GM18505 (cell line): ENCODE data around the gene WNT7A.

Source experiments
- ATAC-seq: cut with Tn5 transposase; IDR thresholded peaks from one replicate; pipeline ENCODE4 v1.9.1; 2021; ENCODE audit not compliant: unreplicated experiment
- POLR2A ChIP-seq: IDR thresholded peaks from 4 replicates; pipeline ENCODE4 v1.6.1; 2011; ENCODE audit warnings: borderline replicate concordance; ENCODE audit not compliant: insufficient read depth, insufficient read length; ENCODE audit errors: extremely low read depth

The WNT7A gene

DNA sequence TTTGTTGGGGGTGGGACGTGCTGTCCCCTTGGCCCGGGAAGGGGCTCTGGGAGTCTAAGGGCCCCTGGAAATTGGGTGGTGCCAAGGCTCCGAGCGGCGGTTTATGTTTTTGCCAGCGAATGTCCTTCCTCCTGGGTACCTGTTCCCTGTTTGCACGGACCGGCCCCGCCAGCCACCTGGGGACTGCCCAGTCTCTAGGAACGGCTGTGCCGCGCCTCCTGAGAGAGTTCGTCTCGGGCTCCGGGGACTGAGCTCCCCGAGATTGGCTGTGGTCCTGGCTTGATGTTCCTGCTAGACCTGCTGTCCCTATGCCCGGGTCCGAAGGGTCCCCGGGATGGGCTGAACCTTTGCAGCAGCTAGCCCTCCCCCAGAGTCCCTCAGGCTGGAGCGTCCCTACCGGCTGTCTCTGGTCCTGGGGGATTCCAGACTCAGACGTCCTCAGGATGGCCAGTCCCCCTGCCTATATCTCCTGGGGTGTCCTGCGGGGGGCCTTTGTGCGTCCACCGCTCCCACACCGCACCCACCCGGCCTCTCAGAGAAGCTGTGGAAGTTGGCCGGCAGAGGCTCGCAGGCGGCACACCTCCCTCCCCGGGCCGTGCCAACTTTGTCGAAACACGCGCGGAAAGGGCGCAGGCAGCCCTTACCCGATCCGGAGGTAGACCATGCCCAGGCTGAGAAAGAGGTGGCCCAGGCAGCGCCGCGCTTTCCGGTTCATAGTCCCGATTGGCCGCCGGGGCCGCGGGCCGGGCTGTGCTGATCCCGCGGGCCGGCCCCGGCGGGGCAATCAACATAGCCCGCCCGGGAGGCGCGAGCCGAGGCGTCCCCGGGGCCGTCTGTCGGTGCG, 547 bp downstream of the WNT7A start:
- no peak for ATAC-seq
- TF ChIP-seq POLR2A, result no peak

DNA sequence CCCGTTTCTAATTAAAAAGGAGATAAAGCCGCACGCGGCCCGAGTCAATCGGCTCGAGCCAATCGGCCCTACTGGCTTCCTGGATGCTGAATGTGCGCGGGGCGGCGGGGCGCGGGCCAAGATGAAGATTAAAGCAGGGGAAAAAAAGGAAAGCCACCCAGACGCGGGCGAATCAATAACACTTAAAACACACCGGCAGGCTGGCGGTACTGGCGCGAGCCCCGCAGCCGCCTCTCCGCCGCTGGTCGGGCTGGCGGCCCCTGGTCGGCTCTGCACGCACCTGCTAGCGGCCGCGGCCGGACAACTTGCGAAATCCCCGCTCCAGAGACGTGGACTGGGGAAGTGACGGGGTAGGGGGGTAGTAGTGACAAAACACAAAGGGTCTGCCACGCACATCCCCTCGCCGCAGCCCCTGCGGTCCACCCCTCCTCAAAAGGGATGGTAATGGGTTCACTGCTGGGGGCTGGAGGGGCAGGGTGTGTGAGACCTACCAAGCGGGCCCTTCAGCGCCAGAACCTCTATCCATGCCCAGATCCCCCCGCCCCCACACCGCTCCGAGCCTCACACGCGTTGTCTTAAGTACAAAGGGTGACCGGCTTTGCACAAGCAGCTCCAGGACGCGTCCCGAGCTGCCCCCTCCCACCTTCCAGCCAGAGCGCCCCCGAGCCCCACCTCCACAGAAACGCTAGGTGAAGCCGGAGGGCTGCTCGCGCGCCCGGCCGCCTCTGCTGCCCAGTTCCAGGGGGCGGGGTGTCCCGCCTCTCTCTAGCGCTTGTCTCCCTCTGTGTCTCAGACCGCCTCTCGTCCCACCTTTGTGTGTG, 1.4 kb downstream of the WNT7A start:
- no peak for ATAC-seq
- no peak for TF ChIP-seq POLR2A

DNA sequence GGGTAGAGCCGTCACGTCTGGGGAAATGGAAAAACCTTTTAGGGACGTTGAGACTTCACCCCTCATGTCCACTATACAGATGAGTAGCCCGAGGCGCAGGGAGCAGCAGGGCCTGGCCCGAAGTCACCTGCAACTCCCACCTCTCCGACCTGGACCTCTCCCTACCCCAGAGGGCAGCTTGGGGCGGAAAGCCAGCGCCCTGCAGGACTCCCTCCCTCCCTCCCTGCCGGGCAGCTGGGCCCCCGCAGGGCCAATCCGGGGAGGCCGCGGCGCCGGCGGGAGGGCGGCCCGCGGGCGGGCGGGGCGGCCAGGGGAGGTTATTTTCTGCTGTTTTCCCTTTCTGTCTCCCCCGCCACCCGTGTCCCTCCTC, 2.0 kb downstream of the WNT7A start:
- no peak for ATAC-seq
- no peak for TF ChIP-seq POLR2A

DNA sequence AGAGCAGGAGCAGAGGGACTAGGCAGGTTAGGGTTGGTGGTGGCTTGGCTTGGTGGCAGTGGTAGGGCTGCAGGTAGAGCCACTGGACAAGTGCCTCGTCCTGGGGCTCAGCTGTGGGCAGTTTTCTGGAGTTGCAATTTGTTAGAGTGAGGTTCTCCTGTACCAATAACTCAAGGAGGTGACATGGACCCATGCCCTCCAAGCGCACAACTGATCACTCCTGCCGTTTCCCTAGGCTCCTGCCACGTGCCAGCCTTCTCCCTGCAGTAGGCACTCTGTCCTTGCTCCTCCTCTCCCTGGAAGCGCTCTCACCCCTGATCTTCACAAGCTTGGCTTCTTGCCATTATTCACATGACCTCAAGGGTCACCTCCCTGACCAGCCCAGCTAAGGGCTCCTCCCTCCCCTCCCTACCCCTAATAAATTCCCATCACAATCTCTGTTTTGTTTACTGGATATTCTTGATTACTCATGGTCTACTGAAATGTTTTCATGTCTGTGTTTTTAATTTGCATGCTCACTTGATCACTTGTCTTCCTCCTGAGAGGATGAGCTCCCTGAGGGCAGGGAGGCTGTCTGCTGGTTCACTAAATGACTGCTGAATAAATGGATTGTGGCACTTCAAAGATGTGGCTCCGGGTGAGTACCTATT, 3.3 kb downstream of the WNT7A start:
- no peak for ATAC-seq
- no peak for TF ChIP-seq POLR2A

DNA sequence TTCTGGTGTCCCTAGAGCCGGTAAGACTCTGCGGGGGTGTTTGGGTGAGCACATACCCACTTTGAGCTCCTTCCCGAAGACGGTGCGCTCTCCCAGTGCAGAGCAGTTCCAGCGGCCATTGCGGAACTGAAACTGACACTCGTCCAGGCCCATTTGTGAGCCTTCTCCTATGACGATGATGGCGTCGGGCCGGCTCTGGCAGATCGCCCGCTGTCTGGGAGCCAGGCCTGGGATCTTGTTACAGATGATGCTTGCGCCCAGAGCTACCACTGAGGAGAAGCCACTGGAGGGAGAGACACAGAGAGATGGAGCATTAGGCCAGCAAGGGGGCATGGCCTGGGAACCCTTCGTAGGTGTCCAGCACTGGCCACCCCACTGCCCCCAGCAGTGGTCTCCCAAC, 5.0 kb downstream of the WNT7A start:
- TF ChIP-seq POLR2A, result no peak
- ATAC-seq, result no peak

DNA sequence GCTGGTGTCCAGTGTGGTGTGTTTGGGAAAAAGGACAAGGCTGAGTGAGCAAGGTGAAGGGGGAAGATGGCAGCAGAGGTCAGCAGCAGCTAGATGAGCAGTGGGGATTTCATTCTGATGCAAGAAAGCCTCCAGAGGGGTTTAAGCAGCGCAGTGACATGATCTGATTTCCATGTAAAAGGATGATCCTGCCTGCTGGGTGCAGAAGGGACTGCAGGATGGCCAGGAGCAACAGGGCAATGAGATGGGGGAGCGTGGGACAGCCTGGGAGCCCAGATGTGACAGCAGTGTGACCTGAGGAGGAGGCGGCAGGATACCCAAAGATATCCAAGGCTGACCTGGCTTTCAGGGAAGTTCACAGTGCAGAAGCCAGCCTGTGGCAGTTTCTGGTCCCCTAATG, 6.1 kb downstream of the WNT7A start:
- no peak for ATAC-seq
- TF ChIP-seq POLR2A, result no peak

DNA sequence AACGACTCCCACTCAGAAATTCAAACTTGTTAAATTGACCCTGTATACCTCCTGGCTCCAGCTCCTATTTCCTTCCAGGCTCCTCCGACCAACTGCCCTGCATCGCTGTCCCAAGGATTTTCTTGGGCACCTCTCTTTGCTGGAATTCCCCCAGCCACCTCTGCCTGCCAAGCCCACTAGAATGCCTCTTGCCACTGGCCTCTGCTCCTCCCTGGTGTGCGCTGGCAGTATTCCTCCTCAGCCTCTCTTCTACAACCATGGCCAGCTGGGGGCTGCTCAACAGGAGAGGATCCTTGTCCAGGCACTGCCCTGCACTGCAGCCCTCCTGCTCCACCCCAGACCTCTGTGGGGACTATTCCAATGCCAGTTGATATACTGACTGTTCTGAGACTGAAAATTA, 7.4 kb downstream of the WNT7A start:
- ATAC-seq, result no peak
- TF ChIP-seq POLR2A, result no peak

DNA sequence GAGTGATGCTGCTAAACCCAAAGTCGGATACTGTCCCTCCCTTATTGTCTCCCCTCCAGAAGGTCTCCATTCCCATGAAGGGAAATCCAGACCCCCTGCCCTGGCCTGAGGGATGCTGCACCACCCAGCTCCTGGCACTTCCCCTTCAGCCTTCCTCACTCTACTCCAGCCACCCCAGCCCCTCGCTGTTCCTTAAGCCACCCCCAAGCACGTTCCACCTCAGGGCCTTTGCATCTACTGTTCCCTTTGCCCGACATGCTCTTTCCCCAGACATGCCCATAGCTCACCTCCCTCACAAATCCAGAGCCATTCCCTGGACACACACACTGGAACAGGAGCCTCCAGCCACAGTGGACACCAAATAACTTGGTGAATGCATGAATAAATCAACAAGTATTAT, 8.1 kb downstream of the WNT7A start:
- TF ChIP-seq POLR2A, result no peak
- ATAC-seq, result no peak

DNA sequence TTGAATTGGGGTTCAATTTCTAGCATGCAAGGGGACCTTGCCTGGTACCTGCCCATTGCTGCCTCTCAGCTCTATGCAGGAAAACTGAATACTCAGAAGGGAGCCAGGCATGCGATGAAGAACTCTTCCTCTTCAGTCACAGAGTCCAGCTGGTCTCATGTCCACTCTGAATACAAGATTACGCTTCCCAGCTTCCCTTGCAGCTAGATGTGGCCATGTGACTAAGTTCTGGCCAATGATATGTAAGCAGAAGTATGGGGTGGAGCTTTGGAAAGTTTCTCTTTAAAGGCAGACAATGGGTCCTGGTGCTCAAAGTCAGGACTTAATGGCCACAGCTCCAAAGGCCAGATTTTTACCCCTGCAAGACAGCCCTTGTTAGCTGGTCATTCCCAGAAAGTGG, 9.0 kb downstream of the WNT7A start:
- no peak for ATAC-seq
- no peak for TF ChIP-seq POLR2A

DNA sequence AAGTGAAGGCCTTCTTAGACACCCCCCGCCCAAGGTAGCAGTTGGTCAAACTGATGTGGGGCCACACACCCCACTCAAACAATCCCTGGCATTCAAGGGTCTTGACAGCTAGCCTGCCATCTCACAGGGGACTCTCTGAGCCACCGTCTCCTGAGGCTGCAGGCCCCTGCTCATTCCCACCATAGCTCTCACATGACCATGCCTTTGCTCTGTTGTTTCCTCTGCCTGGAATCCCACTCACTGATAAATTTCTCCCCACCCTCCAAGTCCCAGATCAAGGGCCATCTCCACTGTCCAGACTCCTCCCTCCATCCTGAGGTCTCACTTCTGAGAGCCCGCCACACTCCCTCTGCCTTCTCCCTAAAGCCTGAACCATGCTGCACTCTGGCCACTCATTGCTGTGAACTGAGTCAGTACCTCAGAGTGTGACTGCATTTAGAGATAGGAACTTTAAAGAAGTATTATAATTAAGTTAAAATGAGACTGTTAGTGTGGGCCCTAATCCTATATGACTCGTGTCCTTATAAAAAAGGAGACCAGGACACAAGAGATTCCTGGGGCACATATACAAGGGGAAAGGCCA, 10.0 kb downstream of the WNT7A start:
- no peak for TF ChIP-seq POLR2A
- no peak for ATAC-seq

DNA sequence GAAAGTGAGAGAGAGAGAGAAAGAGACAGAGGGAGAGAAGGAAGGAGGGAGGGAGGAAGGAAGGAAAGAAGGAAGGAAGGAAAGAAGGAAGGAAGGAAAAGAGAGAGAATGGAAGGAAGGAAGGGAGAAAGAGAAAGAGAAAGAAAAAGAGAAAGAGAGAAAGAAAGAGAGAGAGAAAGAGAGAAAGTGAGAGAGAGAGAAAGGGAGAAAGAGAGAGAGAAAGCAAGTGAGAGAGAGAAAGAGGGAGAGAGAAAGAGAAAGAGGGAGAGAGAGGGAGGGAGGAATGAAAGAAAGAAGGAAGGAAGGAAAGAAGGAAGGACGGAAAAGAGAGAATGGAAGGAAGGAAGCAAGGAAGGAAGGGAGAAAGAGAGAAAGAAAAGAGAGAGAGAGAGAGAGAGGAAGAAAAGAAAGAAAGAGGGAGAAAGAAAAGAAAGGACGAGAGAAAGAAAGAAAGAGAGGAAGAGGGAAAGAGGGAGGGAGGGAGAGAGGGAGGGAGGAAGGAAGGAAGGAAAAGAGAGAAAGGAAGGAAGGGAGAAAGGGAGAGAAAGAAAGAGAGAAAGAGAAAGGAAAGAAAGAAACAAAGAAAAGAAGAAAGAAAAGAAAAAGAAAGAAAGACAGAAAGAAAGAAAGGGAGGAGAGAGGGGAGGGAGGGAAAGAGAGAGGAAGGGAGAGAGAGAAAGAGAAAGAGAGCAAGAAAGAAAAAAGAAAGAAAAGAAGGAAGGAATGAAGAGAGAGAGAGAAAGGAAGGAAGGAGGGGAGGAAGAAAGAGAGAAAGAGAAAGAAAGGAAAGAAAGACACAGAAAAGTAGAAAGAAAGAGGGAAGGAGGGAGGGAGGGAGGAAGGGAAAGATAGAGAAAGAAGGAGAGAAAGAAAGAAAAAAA, 10.8 kb downstream of the WNT7A start:
- ATAC-seq, result no peak
- TF ChIP-seq POLR2A, result no peak

DNA sequence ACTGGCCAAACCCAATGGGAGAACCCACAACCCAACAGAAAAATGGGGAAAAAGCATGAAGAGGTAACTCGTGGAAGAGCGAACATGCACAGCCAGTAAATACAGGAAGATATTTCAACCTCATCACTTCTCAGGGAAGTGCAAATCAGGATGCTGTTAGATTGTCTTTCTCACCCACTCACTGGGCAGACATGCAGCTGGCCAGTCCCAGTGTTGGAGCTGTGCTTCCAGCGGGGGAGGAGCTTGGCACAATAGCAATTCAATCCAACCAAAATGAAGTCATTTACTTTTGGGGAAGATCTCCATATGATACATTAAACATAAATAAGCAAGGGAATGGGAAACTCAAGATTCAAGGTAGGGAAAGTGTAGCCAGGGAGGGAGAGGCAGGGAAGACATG, 12.1 kb downstream of the WNT7A start:
- no peak for ATAC-seq
- TF ChIP-seq POLR2A, result no peak

DNA sequence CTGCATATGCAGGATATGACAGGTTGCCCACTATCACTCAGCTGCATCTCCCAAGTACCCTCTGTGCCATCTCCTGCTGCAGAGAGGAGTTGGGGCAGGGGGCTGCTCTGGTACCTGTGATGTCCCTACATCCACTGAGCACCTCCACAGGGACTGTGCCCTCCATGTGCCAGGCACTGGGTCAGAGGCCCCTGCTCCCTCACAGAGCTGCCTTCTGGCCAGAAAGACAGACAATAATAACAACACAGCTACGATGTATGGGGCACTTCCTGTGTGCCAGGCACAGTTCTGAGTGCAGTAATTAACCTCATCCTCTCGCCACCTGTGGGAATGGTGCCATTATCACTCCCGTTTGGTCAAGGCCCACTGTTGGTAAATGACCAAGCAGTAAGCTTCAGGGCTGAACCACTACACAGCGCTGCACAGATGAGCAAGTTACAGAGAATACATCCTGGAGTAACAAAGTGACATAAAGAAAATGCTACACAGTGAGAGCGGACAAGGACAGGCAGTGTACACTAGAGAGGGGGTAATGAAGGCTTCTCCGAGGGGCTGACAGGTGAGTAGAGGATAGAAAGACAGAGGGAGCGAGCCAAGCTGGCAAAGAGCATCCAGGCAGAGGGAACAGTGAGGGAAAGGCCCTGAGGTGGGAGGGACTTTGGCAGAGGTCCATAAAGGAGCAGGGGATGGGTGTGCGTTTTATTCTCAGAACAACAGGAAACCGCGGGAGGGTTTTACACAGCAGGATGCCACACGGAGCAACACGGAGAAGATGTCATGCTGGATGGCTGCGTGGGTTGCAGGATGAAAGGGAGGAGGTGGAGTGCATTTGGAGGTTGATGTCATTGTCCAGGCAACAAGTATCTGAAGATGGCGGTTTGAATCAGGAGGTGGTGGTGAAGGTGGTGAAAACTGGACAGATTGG, 13.6 kb downstream of the WNT7A start:
- ATAC-seq, result no peak
- TF ChIP-seq POLR2A, result no peak
